GM12878 (cell line): ENCODE results near the gene SPINK5. TPM values are rescaled to one million over a fixed set of nuclear protein-coding genes. Genes with fewer than 3 reads are reported as not detected.

Experiments
- ATAC-seq: fragments of 200-7000 bp; cut with Tn5 transposase; 3 replicates; pipeline ENCODE4 v1.9.1; 2020; ENCODE audit warnings: mild to moderate bottlenecking, moderate library complexity
- BruUV-seq: library from RNA; stranded (reverse); fragments of 400-500 nt; replicated peaks from 2 replicates; lab custom pipeline; 2021; lab: Mats Ljungman, UMichigan
- CTCF ChIA-PET: fragments of 300-600 bp; sonication (Branson Sonifier 250); formaldehyde crosslinking; extraction: SDS; loops from one replicate; lab custom pipeline; 2021; ENCODE audit warnings: inconsistent platforms; lab: Yijun Ruan, JAX
- POLR2A ChIA-PET: fragments of 350-600 bp; formaldehyde crosslinking; extraction: SDS; loops from one replicate; lab custom pipeline; 2021; ENCODE audit warnings: inconsistent platforms; lab: Charles Lee
- RAD21 ChIA-PET: fragments of 300-600 bp; sonication (Branson Sonifier 250); formaldehyde crosslinking; loops from one replicate; lab custom pipeline; 2023; ENCODE audit warnings: antibody characterized with exemption; ENCODE audit not compliant: unreplicated experiment; lab: Charles Lee
- SMC1A ChIA-PET: fragments of 300-600 bp; sonication (Branson Sonifier 250); formaldehyde crosslinking; loops from one replicate; lab custom pipeline; 2023; ENCODE audit not compliant: unreplicated experiment, uncharacterized antibody; lab: Charles Lee
- DNase-seq: peaks from one replicate; pipeline ENCODE4 v3.0.0-alpha.2; 2011; ENCODE audit warnings: low read depth, low spot score
- FAIRE-seq: peaks from 3 replicates; lab custom pipeline; 2011; peaks lifted over from hg19 to GRCh38; lab: Jason Lieb, UNC
- H2AFZ ChIP-seq: 2 replicates; pipeline ENCODE4 v1.6.0; 2011; ENCODE audit warnings: low read depth, low read length, control low read depth; ENCODE audit not compliant: control insufficient read depth
- H3K27ac ChIP-seq: 2 replicates; pipeline ENCODE4 v1.5.1; 2011; ENCODE audit warnings: control low read depth; ENCODE audit not compliant: control insufficient read depth, insufficient read depth
- H3K27me3 ChIP-seq, 2 experiments: replicated peaks in 1 of 2; 2 replicates each; pipeline versions ENCODE4 v1.6.0 to v1.6.1; 2011; ENCODE audit warnings: low read length in 1 of 2; ENCODE audit not compliant: control insufficient read depth in 2 of 2, insufficient read depth in 2 of 2
- H3K36me3 ChIP-seq, 2 experiments: 2 replicates each; pipeline ENCODE4 v1.5.1; 2011; ENCODE audit warnings: low read length in 1 of 2; ENCODE audit not compliant: control insufficient read depth in 2 of 2, insufficient read depth in 2 of 2
- H3K4me1 ChIP-seq: 2 replicates; pipeline ENCODE4 v1.6.1; 2011; ENCODE audit warnings: mild to moderate bottlenecking, low read length, moderate library complexity, mixed read lengths; ENCODE audit not compliant: control insufficient read depth, insufficient read depth
- H3K4me2 ChIP-seq: 2 replicates; pipeline ENCODE4 v1.6.0; 2011; ENCODE audit warnings: control low read depth; ENCODE audit not compliant: control insufficient read depth, insufficient read depth
- H3K4me3 ChIP-seq: fragments of 200-600 bp; sonication (generic); 2 replicates; pipeline ENCODE4 v1.5.1; 2016
- H3K79me2 ChIP-seq: 2 replicates; pipeline ENCODE4 v1.6.0; 2011; ENCODE audit warnings: low read length; ENCODE audit not compliant: control insufficient read depth, insufficient read depth
- H3K9ac ChIP-seq: 2 replicates; pipeline ENCODE4 v1.8.0; 2011; ENCODE audit warnings: low read length, control low read depth, mixed read lengths; ENCODE audit not compliant: control insufficient read depth, insufficient read depth
- H3K9me3 ChIP-seq: replicated peaks from 3 replicates; pipeline ENCODE4 v1.5.1; 2011; ENCODE audit warnings: mild to moderate bottlenecking, low read length; ENCODE audit not compliant: control insufficient read depth, insufficient read depth
- H4K20me1 ChIP-seq: 2 replicates; pipeline ENCODE4 v1.6.0; 2011; ENCODE audit not compliant: control insufficient read depth, insufficient read depth
- DPF2 ChIP-seq: fragments of 450-650 bp; IDR thresholded peaks from 2 replicates; pipeline ENCODE4 v1.6.1; 2017; ENCODE audit warnings: mild to moderate bottlenecking
- E2F8 ChIP-seq: fragments of 450-650 bp; IDR thresholded peaks from 2 replicates; pipeline ENCODE4 v1.6.1; 2018; ENCODE audit warnings: mild to moderate bottlenecking, low read depth, moderate library complexity; ENCODE audit not compliant: partially characterized antibody
- GATAD2B ChIP-seq: fragments of 450-650 bp; conservative IDR thresholded peaks from 2 replicates; pipeline ENCODE4 v1.6.1; 2017; ENCODE audit warnings: low read depth, mild to moderate bottlenecking, moderate library complexity
- KDM1A ChIP-seq: fragments of 200-600 bp; sonication (generic); IDR thresholded peaks from 2 replicates; pipeline ENCODE4 v1.6.1; 2016; ENCODE audit warnings: borderline replicate concordance
- NFIC ChIP-seq: IDR thresholded peaks from 2 replicates; pipeline ENCODE4 v1.6.1; 2012; ENCODE audit warnings: low read depth, mild to moderate bottlenecking, inconsistent platforms, low read length, moderate library complexity
- NKRF ChIP-seq: fragments of 450-650 bp; conservative IDR thresholded peaks from 2 replicates; pipeline ENCODE4 v1.6.1; 2017; ENCODE audit warnings: mild to moderate bottlenecking, moderate library complexity
- NRF1 ChIP-seq: conservative IDR thresholded peaks from 2 replicates; pipeline ENCODE4 v1.6.1; 2011; ENCODE audit warnings: mild to moderate bottlenecking, low read depth, low read length, improper control_type of control experiment
- PML ChIP-seq: IDR thresholded peaks from 2 replicates; pipeline ENCODE4 v1.6.1; 2012; ENCODE audit warnings: low read length, inconsistent platforms
- SMAD5 ChIP-seq: IDR thresholded peaks from 2 replicates; pipeline ENCODE4 v1.6.1; 2016; ENCODE audit warnings: antibody characterized with exemption, low read depth
- WGBS: methylation state at CpG from one replicate; pipeline ENCODE4 v1.1.6; 2016; ENCODE audit warnings: low lambda C conversion rate; ENCODE audit not compliant: insufficient replicate concordance, insufficient coverage; ENCODE audit errors: missing lambda C conversion rate; 5-methylcytosine and 5-hydroxymethylcytosine counted together
- in situ Hi-C: fragments of 300-500 bp; cut with MboI; formaldehyde crosslinking; loops from 9 replicates; pipeline ENCODE4 v1.14.3; 2018; ENCODE audit warnings: mixed read lengths
- intact Hi-C: fragments of 100-400 bp; cut with micrococcal nuclease; formaldehyde crosslinking; loops from one replicate; pipeline ENCODE4 v1.14.2; 2022; ENCODE audit not compliant: unreplicated experiment
- polyA plus RNA-seq, 11 experiments: library from polyadenylated mRNA; depleted of rRNA in 4 of 11; unstranded in 6 of 11; stranded (reverse) in 5 of 11; fragments of >200 nt; fragmentation: Nextera tagmentation in 4 of 11; fragmentation: Illumina TruSeq in 1 of 11; extraction: Ambion mirVana in 4 of 11; extraction: Trizol in 1 of 11; gene quantifications; 1 replicate in 1 of 11; 2 replicates in 10 of 11; pipeline versions ENCODE4 v1.2.1 to v1.2.3, GENCODE V29; 2011 to 2016; ENCODE audit warnings: inconsistent platforms in 2 of 11, missing spikeins in 2 of 11, low read depth in 1 of 11
- total RNA-seq, 4 experiments: library from RNA; depleted of rRNA in 3 of 4; stranded (reverse); fragments of >200 nt in 3 of 4; fragmentation: Illumina TruSeq in 1 of 4; extraction: Trizol in 1 of 4; gene quantifications; 2 replicates each; pipeline versions ENCODE4 v1.2.1 to v1.2.3, GENCODE V29; 2013 to 2021

The SPINK5 gene
- total and polyA plus RNA-seq, 10 of the 15 experiments (the other 5 are each of a cell fraction or from before 2014, with no cell fraction given), result 0.04 to 0.09 TPM; not detected in 8

GRCh38 chr5:148090146-148090772 lies 26.5 kb downstream of the SPINK5 start:
- no peaks in the 10 kb centered on the region for H3K36me3 ChIP-seq
- H3K27ac ChIP-seq, result no peak overlapping the region
- no TSS peak for BruUV-seq
- no peaks in the 10 kb centered on the region for H3K4me1 ChIP-seq
- H3K4me2 ChIP-seq, result no peak overlapping the region
- intact Hi-C loops, result no loop called here
- SMC1A ChIA-PET, result interaction anchor here (0.9 kb wide), 1 partner anchor 55 kb away, joined by 3 read pairs; no protein-coding TSS in a partner anchor
- RAD21 ChIA-PET, result no interaction called here
- no peaks in the 10 kb centered on the region for H3K9me3 ChIP-seq
- no peak for TF ChIP-seq PML
- no peak for TF ChIP-seq GATAD2B
- no peak for TF ChIP-seq NRF1
- TF ChIP-seq KDM1A, result no peak
- no peak for TF ChIP-seq NFIC
- TF ChIP-seq NKRF, result no peak
- TF ChIP-seq SMAD5, result no peak
- no peak for TF ChIP-seq DPF2
- no peak for TF ChIP-seq E2F8
- TF ChIP-seq, all 136 proteins: peak for 0
- FAIRE-seq (no peak), DNase-seq (no peak), ATAC-seq (no peak)
- no peaks in the 10 kb centered on the region; a peak in 1 of 4 replicates for H3K27me3 ChIP-seq
- 49% methylated on average over 5 of the region's 5 CpGs for WGBS
- H2AFZ ChIP-seq, result no peak overlapping the region
- ChIA-PET CTCF (no interaction called here), POLR2A (no interaction called here)
- no peaks in the 10 kb centered on the region for H4K20me1 ChIP-seq
- H3K4me3 ChIP-seq, result no peak overlapping the region
- H3K79me2 ChIP-seq, result no peaks in the 10 kb centered on the region
- H3K9ac ChIP-seq, result no peak overlapping the region
- in situ Hi-C loops, result no loop called here
